Left lobe of liver (tissue), 2 donors: ENCODE measurements around the gene CNFN. TPM values are rescaled to one million over a fixed set of nuclear protein-coding genes. Genes with fewer than 3 reads are reported as not detected.
A peak's percentile ranks its signal among the peaks of the same experiment; 100 is the strongest.

Experiments
- ATAC-seq: fragments of 200-7000 bp; cut with Tn5 transposase; one replicate; pipeline ENCODE4 v1.9.1; 2020; ENCODE audit warnings: mild to moderate bottlenecking, moderate library complexity
- DNase-seq: peaks from one replicate; pipeline ENCODE4 v3.0.0-alpha.2; 2020; ENCODE audit warnings: low spot score
- total RNA-seq: library from RNA; stranded (reverse); gene quantifications from one replicate; pipeline ENCODE4 v1.2.1, GENCODE V29; 2021
- donor health status: DM: no; HTN: no; CAD: no; lungs with moderate emphysema.
- donor health status: DM: no; HTN: yes; CAD: no.

CNFN gene
- total RNA-seq = not detected

GRCh38 chr19:42389899-42390298, at the start of gene CNFN:
CNFN (minus strand) TSS chr19:42390297; CDS start chr19:42389037, 1,260 bp downstream.
- ATAC-seq (no peak), DNase-seq (no peak)

GRCh38 chr19:42436006-42436405, 45.9 kb upstream of the CNFN start:
- ATAC-seq = no peak
- DNase-seq = no peak

- DNase-seq = no peak
- no peak for ATAC-seq
Measured at GRCh38 chr19:42435316-42435715, 45.2 kb upstream of the CNFN start.

- DNase-seq (peak; percentile 95), ATAC-seq (peak; percentile 96)
Measured at GRCh38 chr19:42433503-42434260, 43.6 kb upstream of the CNFN start.

GRCh38 chr19:42431486-42431885, 41.4 kb upstream of the CNFN start:
- ATAC-seq (no peak), DNase-seq (no peak)

- DNase-seq (no peak), ATAC-seq (no peak)
Measured at GRCh38 chr19:42428676-42429075, 38.6 kb upstream of the CNFN start.

GRCh38 chr19:42427313-42427712, 37.2 kb upstream of the CNFN start, which contains the start of gene LIPE:
LIPE (minus strand) TSS chr19:42427388; CDS start chr19:42427149, 239 bp downstream.
- ATAC-seq = no peak
- no peak for DNase-seq

GRCh38 chr19:42426643-42427042, 36.5 kb upstream of the CNFN start:
- ATAC-seq = no peak
- DNase-seq = no peak

- no peak for ATAC-seq
Measured at GRCh38 chr19:42424712-42425131, 34.6 kb upstream of the CNFN start.

GRCh38 chr19:42424345-42424707, 34.2 kb upstream of the CNFN start:
- ATAC-seq (no peak), DNase-seq (no peak)

More at GRCh38 chr19:42424712-42425131, 34.6 kb upstream of the CNFN start:
- DNase-seq = no peak

- ATAC-seq = peak; percentile 73
Measured at GRCh38 chr19:42423462-42424344, 33.6 kb upstream of the CNFN start.

GRCh38 chr19:42422901-42423461, 32.9 kb upstream of the CNFN start:
- DNase-seq = no peak

More at GRCh38 chr19:42423462-42424344, 33.6 kb upstream of the CNFN start:
- peak; percentile 70 for DNase-seq

GRCh38 chr19:42422092-42422900, 32.2 kb upstream of the CNFN start:
- ATAC-seq (no peak), DNase-seq (no peak)

More at GRCh38 chr19:42422901-42423461, 32.9 kb upstream of the CNFN start:
- ATAC-seq = peak; percentile 4

GRCh38 chr19:42421591-42422031, 31.5 kb upstream of the CNFN start:
- no peak for ATAC-seq
- no peak for DNase-seq

- DNase-seq (no peak), ATAC-seq (no peak)
Measured at GRCh38 chr19:42421101-42421500, 31.0 kb upstream of the CNFN start.

GRCh38 chr19:42420055-42420544, 30.0 kb upstream of the CNFN start:
- ATAC-seq = peak; percentile 80

GRCh38 chr19:42419309-42419708, 29.2 kb upstream of the CNFN start:
- ATAC-seq = peak; percentile 65
- DNase-seq = no peak

More at GRCh38 chr19:42420055-42420544, 30.0 kb upstream of the CNFN start:
- DNase-seq = no peak

- ATAC-seq (no peak), DNase-seq (no peak)
Measured at GRCh38 chr19:42412661-42413076, 22.6 kb upstream of the CNFN start.

- ATAC-seq (peak; percentile 27), DNase-seq (no peak)
Measured at GRCh38 chr19:42412227-42412626, 22.1 kb upstream of the CNFN start.

- DNase-seq (no peak), ATAC-seq (no peak)
Measured at GRCh38 chr19:42411581-42412178, 21.6 kb upstream of the CNFN start.
